Stimulated activated CD8-positive, alpha-beta memory T cell treated with anti-CD3 and anti-CD28 coated beads, Interleukin-2, amount 100 ng/mL, for 48 hours (primary cell): ENCODE measurements around the gene METRN.
"Not testable (repeated sequence)": the region's sequence is repeated elsewhere in the genome, so short reads cannot be mapped to it uniquely, and the experiment has no call there.

ENCODE experiments used
- DNase-seq, 2 donors: peaks; one replicate each; pipeline ENCODE4 v3.0.0-alpha.2; 2020; ENCODE audit warnings: low read depth in 2 of 2

Gene METRN

DNA sequence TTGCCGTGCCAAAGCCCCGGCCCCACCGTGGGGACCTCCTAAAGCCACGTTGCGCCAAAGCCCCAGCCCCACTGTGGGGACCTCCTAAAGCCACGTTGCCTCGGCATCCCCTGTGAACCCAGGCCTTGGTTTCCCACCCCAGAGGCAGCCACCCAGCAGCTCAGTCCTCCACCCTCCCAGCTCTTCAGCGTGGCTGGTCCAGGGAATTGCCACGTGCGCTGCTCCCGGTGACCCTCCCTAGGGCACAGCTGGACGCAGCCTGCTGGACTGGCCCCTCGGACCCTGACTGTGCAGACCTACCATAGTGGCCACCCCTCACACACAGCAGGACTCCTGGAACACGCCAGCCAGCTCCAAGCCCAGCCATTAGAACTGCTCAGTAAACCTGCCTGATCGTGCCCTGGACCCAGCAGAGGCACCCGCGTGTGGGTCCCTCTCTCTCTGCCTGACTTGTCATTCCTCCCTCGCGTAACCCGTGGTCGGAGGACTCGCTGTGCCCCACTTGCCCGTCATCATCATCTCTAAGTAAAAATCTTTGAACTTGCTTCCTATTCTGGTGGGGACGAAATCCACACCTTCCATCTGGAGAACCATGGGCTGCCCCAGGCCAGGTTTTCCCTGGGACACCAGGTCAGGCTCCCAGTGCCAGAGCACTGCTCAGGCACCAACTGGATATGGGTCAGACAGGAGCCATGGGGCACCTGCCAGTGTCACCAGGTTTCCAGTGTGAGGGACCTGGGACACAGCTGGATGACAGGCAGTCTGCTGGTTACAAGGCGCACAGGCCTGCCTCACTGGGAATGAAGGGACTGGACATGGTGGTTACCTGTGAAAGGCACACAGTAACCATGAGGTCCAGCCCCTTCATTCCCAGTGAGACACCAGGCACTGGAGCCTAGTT, 20.3 kb downstream of the METRN start:
- DNase-seq, result no peak

DNA sequence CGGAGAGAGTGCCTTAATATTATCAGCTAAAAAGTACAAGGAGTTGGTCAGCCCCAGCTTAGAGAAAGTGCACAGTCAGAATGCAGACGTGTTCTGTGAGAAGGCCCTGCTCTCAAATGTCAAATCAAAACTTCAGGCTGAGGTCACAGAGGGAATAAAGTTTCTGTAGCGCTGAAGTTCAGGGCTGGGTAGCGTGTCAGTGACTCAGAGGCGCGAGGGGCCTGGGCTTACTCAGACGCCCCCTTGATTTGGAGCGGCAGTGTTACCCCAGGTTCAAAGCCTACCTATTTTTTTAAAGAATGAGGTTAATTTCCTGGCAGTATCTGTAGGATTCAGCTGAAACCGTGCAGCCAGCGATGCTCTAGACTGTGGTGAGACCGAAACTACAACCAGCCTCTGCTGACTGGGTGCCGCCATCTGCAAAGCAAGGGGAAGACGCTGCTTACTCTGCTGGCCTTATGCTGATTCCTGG, 21.1 kb downstream of the METRN start:
- DNase-seq, result peak in 1 of 2 donors; percentile 72

DNA sequence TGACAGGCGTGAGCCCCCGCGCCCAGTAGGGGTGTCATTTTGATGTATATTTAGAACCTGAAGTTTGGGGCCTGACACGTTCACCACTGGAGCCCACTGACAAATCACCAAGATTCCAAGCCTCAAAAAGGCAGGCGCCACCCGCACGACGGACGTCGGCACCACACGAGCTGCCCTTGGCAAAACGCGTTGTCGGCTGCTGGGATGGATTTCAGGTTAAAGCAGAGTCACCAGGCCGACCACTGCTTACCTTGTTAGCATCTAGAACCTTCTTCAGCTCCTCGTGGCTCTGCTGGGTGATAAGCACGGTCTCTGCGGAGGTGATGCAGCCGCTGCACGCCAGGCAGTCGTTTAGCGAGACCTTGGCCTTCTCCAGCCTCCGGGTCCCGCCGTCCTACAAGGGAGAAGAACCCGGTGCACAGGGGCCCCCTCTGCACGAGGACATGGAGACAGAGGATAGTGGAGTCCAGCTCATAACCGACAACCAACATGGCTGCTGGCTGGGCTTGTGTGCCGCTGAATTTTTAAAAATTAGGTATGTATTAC, 22.1 kb downstream of the METRN start:
- no peak for DNase-seq

DNA sequence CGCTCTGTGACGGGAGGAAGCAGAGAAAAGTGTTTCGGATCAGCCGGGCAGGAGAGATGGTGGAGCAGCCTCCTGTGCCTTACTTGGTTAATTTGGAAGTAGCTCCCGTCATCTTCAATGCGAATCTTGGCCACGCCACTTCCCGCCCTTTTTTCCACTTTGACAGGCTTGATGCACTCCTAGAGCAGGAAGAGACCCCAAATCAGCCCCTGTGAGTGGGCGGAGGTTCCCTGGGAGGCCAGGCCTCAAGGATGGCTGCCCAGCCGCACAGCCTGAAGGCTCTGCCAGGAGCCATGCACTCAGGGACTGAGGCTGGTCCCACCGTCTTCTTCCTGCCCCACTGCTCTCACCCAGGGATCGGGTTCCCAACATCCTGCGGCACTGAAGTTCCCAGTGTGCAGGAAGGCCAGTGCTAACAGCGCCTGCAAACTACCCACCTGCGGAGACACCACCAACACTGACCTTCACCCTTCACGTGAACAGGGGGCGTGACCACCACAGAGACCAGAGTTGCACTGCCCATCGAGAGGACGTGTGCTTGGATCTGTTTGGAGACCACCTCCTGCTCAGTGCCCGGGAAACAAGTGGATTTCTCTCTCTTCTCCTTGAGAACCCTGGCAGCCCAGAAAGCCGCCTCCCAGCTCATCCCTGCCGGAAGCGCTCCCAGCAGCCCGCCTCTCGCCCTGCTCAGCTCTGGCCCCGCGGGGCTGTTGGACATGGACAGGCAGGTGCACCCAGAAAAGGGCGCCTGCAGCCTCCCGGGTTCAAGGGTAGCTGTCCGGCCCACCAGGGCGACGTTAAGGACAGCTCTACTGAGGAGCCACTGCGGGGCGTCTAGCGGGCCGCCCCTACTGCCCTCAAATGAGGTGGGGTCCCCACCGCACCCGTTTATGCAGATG, 24.9 kb downstream of the METRN start:
- no peak for DNase-seq

- DNase-seq, result no peak
Measured at GRCh38 chr16:740459-740763, 25.5 kb downstream of the METRN start.

- DNase-seq, result peak; percentile 87 to 90
Measured at GRCh38 chr16:740764-741505, 26.0 kb downstream of the METRN start, which contains the start of gene CIAO3. Gene CIAO3 (minus strand): TSS chr16:740997. CDS start chr16:740985, 12 bp downstream.

- DNase-seq, result no peak
Measured at GRCh38 chr16:741986-742629, 27.2 kb downstream of the METRN start.

DNA sequence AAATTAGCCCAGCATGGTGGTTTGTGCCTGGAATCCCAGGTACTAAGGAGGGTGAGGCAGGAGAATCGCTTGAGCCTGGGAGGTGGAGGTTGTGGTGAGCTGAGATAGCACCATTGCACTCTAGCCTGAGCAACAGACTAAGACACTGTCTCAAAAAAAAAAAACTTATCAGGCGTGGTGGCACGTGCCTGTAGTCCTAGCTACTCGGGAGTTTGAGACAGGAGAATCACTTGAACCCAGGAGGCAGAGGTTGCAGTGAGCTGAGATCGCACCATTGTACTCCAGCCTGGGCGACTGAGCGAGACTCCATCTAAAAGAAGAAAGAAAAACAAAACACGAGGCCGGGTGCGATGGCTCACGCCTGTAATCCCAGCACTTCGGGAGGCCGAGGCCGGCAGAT, 28.0 kb downstream of the METRN start:
- DNase-seq, result not testable (repeated sequence)

- no peak for DNase-seq
Measured at GRCh38 chr16:743794-744500, 29.0 kb downstream of the METRN start.

- DNase-seq, result no peak
Measured at GRCh38 chr16:745739-746138, 30.8 kb downstream of the METRN start.

DNA sequence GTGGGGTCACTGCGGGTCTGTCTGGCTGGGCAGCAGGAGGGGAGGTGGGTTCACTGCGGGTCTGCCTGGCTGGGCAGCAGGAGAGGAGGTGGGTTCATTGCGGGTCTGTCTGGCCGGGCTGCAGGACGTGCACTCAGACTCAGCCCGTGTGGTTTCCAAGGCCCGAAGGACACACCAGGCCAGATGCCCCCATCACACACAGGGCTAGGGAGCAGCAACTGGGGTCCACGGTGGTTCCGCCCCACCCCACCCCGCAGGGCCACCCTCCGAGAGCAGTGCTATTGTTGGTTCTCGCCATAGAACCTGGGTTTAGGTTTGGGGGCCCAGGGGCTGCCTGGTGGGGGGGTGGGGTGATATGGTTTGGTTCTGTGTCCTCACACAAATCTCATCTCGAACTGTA, 31.7 kb downstream of the METRN start:
- no peak for DNase-seq

- no peak for DNase-seq
Measured at GRCh38 chr16:747978-748746, 33.2 kb downstream of the METRN start.

- DNase-seq, result no peak
Measured at GRCh38 chr16:749010-749409, 34.1 kb downstream of the METRN start.

DNA sequence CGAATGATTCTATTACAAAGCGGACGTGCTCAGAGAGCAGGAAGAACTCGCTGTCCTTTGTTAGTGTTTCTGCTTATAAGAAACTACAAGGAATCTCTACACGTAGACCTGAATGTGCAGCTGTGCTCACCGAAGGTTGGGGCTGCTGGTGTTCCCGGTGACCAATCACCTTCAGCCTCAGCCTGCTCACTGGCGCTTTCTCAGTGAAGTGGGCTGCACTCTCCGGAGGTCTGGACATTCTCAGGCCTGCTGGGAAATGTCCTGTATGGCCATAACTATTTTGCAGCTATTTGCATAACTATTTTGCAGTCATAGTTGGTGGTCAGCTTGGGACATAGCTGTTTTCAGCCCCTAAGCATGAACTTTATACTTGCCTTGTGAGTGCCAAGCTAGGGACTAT, 35.6 kb downstream of the METRN start:
- no peak for DNase-seq

GRCh38 chr16:751152-752006, 36.5 kb downstream of the METRN start:
- DNase-seq, result no peak

DNA sequence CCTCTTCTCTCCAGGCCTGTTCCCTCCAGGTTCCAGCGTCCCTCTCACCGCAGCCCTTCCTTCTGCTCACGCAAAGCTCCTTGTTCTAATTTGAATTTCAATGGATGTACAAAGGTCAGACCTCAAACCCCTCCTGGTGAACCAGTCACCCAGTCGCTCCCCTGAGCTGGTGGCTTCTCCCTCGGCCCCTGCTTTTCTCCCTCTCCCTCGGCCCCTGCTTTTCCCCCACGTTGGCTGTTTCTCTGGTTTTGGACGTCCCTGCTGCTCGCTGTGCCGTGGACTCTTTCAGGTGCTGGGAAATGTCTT, 37.0 kb downstream of the METRN start:
- no peak for DNase-seq

- not testable (repeated sequence) for DNase-seq
Measured at GRCh38 chr16:754121-754607, 39.2 kb downstream of the METRN start.

DNA sequence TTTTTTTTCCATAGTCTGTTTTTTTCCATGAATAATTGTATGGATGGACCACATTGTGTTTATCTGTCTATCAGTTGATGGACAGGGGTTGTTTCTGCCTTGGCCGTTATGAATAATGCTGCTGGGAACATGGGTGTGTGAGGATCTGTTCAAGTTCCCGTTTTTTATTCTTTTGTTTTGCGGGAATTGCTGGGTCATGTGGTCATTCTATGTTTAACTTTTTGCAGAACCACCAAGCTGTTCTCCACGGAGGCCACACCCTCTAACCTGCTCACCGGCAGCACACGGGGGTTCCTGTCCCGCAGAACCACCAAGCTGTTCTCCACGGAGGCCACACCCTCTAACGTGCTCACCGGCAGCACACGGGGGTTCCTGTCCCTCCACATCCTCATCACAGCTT, 39.7 kb downstream of the METRN start:
- no peak for DNase-seq

DNA sequence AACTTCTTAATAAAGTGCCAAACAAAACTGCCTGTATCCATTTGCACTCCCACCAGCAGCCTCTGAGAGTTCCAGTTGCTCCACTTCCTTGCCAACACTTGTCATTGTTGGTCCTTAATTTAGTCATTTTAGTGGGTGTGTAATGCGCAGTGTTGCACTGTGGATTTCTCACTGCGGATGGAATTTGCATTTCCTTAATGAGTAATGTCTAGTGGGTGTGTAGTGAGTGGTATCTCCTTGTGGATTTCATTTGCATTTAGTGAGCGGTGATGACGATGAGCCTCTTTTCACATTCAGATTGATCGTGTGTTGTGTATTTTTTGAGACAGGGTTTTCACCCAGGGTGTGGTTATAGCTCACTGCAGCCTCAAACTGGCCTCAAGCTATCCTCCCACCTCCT, 41.5 kb downstream of the METRN start:
- no peak for DNase-seq
